HEK293T (cell line): ENCODE measurements around the gene LRRC75A.

Source experiments
- ARNT ChIP-seq: fragments of 450-650 bp; IDR thresholded peaks from 2 replicates; pipeline ENCODE4 v1.6.1; 2017; ENCODE audit warnings: mild to moderate bottlenecking
- BHLHE40 ChIP-seq: fragments of 450-650 bp; IDR thresholded peaks from 2 replicates; pipeline ENCODE4 v1.6.1; 2016; ENCODE audit warnings: mild to moderate bottlenecking, moderate library complexity, borderline replicate concordance
- CTBP1 ChIP-seq: fragments of 450-650 bp; IDR thresholded peaks from 2 replicates; pipeline ENCODE4 v1.6.1; 2016; ENCODE audit warnings: borderline replicate concordance
- FOXA1 ChIP-seq: fragments of 450-650 bp; IDR thresholded peaks from 2 replicates; pipeline ENCODE4 v1.6.1; 2016; ENCODE audit warnings: mild to moderate bottlenecking
- NFRKB ChIP-seq: fragments of 450-650 bp; IDR thresholded peaks from 2 replicates; pipeline ENCODE4 v1.6.1; 2016; ENCODE audit warnings: mild to moderate bottlenecking, moderate library complexity
- SP1 ChIP-seq: fragments of 450-650 bp; IDR thresholded peaks from 2 replicates; pipeline ENCODE4 v1.6.1; 2017
- SUZ12 ChIP-seq: fragments of 450-650 bp; IDR thresholded peaks from 2 replicates; pipeline ENCODE4 v1.6.1; 2016; ENCODE audit warnings: mild to moderate bottlenecking
- ZNF384 ChIP-seq: fragments of 450-650 bp; IDR thresholded peaks from 2 replicates; pipeline ENCODE4 v1.6.1; 2016

DNA sequence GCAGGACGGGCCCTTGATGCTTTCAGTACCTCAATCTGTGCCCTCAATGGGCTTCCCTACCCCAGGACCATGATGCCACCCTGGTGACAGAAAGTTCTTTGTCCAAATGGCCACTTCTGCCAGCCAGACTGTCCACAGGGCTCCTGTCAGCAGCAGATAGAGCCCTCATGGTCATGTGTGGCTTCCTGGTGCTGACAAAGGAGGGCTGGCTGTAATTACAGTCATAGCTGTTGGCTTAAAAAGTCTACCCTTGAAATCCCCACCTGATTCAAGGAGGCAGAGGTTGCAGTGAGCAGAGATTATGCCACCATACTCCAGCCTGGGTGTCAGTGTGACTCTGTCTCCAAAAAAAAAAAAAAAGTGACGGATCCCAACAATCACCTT lies 73.3 kb downstream of the LRRC75A start:
- no peak for TF ChIP-seq CTBP1
- no peak for TF ChIP-seq ZNF384
- TF ChIP-seq FOXA1, result no peak
- TF ChIP-seq NFRKB, result no peak
- no peak for TF ChIP-seq SP1
- no peak for TF ChIP-seq SUZ12
- no peak for TF ChIP-seq BHLHE40
- no peak for TF ChIP-seq ARNT
